H1 (cell line): ENCODE results near the gene CEBPZ. TPM values are rescaled to one million over a fixed set of nuclear protein-coding genes. Genes with fewer than 3 reads are reported as not detected.

ENCODE experiments used
- POU5F1 ChIP-seq: IDR thresholded peaks from 2 replicates; pipeline ENCODE4 v1.6.1; 2011; ENCODE audit warnings: low read depth, mild to moderate bottlenecking, low read length, moderate library complexity
- polyA plus RNA-seq, 7 experiments: library from polyadenylated mRNA; depleted of rRNA in 3 of 7; stranded (reverse) in 5 of 7; unstranded in 2 of 7; fragments of >200 nt in 5 of 7; fragments of 200-250 nt in 2 of 7; gene quantifications; 1 replicate in 5 of 7; 2 replicates in 1 of 7; 4 replicates in 1 of 7; pipeline versions ENCODE4 v1.2.1 to v1.2.3, GENCODE V29; 2011 to 2013; ENCODE audit warnings: missing spikeins in 2 of 7, mixed read lengths in 2 of 7
- total RNA-seq: library from RNA; stranded (reverse); fragmentation: NEBNext Ultra II Directional; extraction: Animal tissue kit (Norgen Biotek cat#: 25700); gene quantifications from 2 replicates; pipeline ENCODE4 v1.2.1, GENCODE V29; 2021

Gene CEBPZ
- total and polyA plus RNA-seq, 2 of the 8 experiments (the other 6 are each of a cell fraction or from before 2014, with no cell fraction given): 19.1 to 201 TPM

DNA sequence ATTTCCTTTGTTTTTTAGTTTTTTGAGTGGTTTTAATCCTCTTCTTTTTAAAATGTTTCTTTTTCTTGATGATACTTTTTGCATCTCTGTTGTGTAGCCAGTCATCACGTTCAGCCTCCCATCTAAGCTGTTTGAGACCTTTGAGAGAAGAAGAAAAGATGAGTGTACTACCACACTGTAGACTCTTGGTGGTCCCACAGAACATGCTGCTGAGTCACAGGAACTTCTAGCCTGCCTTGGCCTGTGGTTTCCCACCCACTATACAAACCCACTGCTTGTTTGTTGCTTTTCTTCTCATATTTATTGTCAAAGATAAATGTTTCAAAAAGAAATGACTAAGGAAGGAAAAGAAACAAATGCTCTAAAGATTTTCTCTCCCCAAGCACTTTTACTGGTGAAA lies 29.6 kb downstream of the CEBPZ start (continued):
- TF ChIP-seq POU5F1: no peak
